Ovary (tissue), 3 donors: Measurements from ENCODE around the gene PTGES.

ENCODE experiments used
- CTCF ChIP-seq, 3 donors: fragments of 450-650 bp in 2 of 3; fragments of 200-600 bp in 1 of 3; IDR thresholded peaks; one replicate each; pipeline versions ENCODE4 v1.5.1 to v1.8.0; 2016 to 2022; ENCODE audit warnings: antibody characterized with exemption in 3 of 3, mild to moderate bottlenecking in 1 of 3
- POLR2A ChIP-seq: fragments of 450-650 bp; IDR thresholded peaks from one replicate; pipeline ENCODE4 v1.6.1; 2017; ENCODE audit warnings: antibody characterized with exemption, mild to moderate bottlenecking, moderate library complexity
- donor health status: DM: no; HTN: no; CAD: no.

- TF ChIP-seq CTCF (IDR thresholded peaks at IDR 0.05) (no peak), POLR2A (no peak)
Measured at GRCh38 chr9:129702589-129703520, 50.0 kb downstream of the PTGES start.
